Activated CD8-positive, alpha-beta memory T cell treated with anti-CD3 and anti-CD28 coated beads, Interleukin-2, amount 50 U/mL, for 24 hours (primary cell): ENCODE data around the gene GET4.

ENCODE experiments used
- DNase-seq: peaks from one replicate; pipeline ENCODE4 v3.0.0-alpha.2; 2020; ENCODE audit errors: extremely low read depth

The GET4 gene

DNA sequence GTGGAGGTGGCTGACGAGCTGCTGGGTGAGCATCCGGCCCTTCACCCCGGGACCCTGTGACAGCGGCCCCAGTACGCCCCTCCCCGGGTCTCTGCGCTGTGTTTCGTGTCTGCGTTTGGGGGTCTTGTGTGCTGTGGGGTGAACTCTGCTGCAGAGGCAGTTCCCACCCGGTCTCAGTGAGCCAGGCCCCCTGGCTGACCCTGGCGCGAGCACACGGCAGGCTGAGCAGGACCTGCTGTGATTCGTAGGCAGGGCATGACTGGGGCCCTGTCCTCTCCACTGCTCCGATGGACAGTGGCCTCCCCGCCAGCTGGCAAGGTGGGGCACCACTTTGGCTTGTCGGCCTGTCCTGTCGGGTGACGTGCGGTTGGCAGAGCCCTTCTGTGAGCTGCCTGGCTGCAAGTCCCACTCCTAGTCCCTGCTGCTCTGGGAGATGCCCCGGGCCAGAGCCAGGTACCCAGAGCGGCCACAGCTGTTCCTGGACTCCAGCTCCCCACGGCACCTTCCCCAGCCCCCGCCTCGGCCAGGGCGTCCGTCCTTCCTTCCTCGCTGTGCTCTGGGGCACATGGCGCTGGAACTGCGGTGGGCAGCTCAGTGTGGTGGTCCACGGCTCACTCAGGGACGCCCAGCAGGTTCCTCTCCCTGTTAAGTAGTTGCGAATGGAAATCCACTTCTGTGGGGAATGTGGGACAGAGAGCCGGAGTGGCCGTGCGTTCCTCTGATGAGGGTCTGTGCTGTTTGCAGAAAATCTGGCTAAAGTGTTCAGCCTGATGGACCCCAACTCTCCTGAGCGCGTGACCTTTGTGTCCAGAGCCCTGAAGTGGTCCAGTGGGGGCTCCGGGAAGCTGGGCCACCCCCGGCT, 10.5 kb downstream of the GET4 start:
- no peak for DNase-seq

- DNase-seq = no peak
Measured at GRCh38 chr7:887488-887820, 11.1 kb downstream of the GET4 start.

DNA sequence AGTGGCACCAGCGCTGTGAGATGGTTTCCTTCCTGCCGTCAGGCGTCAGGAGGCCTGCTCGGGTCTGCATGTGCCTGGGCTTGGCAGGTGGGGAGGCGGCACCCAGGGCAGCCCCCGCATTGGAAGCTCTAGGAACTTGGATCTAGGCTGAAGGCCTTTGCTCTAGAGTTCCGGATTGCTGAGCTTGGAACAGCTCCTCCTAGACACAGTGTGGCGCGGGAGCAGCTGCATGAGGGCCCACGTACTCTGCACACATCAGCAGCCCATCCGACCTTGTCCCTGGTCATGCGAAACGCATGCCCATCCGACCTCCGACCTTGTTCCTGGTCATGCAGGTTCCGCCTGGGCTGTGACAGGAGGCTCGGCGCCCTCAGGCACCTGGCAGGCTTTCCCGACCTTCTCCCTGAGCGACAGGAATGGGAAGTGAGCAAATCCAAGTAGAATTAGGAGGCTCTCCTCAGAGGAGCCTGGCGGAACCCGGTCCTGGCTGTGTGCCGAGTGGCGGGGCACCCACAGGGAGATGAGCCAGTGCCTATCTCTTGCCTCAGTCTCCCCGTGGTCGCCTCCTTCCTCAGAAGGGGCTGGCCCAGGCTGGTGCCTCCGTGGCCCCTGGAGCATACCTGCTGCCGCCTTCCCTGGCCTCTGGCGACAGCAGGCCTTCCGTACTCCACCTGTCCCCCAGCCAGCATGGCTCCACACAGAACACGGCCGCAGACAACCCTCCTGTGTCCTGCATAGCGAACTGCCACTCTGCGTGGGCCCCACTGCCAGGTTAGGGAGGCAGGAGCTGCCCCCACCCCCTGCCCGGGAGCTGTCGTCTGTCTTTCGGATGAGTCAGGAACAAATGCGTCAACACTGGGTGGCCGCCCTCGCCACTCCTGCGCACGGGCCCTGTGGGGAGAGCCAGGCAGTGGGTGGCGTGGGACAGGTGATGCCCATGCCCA, 12.0 kb downstream of the GET4 start:
- no peak for DNase-seq

DNA sequence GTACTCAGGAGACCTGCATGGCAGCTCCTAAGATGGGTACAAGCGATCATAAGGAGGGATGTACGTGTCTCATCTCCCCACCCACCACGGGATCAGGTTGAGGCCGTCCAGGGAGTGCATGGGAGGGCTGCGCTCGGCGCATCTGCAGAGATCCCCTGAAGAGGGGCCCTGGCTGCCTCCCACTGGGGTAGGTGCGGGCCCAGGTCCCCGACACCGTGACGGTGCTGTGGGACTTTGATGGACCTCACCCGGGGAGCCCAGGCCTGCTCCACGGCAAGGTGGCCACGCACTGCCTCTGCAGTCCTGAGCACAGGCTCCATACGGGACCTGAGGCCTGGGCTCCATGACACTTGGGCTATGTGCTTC, 12.7 kb downstream of the GET4 start:
- no peak for DNase-seq

DNA sequence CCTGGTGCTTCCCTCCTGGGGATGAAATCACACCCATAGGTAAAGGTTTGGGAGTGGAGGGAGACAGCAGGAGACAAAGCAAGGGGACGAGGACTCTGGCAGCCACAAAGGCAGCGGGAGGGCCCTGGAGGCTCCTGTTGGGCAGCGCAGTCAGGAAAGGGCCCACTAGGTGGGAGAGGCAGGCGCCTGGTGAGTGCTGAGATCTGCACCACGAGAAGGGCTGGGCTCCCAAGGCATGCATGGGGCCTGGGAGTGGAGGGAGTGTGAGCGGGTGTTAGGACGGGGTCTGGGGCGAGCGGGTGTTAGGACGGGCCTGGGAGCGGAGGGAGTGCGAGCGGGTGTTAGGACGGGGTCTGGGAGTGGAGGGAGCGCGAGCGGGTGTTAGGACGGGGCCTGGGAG, 13.0 kb downstream of the GET4 start:
- no peak for DNase-seq

GRCh38 chr7:890868-891267, 14.5 kb downstream of the GET4 start:
- no peak for DNase-seq

DNA sequence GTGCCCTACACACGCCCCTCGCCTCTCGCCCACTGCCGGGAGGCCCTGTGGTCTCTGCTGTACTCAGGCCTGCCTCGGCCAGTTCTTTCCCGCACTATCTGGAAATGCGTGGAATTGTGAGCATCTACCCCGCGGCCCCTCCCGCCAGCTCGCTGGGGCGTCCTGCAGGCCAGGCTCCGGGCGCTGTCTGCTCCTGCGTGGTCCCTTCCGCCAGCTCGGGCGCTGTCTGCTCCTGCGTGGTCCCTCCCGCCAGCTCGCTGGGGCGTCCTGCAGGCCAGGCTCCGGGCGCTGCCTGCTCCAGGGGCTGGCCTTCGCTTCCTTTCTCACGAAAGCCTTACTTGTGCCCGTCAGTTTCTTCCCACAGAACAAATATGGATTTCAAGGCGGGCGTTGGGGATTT, 14.9 kb downstream of the GET4 start:
- DNase-seq = no peak

GRCh38 chr7:891805-892204, 15.5 kb downstream of the GET4 start:
- no peak for DNase-seq

- no peak for DNase-seq
Measured at GRCh38 chr7:892648-893593, 16.6 kb downstream of the GET4 start.

- DNase-seq = no peak
Measured at GRCh38 chr7:893686-894085, 17.3 kb downstream of the GET4 start.

GRCh38 chr7:894164-894867, 18.0 kb downstream of the GET4 start:
- DNase-seq = no peak

GRCh38 chr7:894927-895450, 18.6 kb downstream of the GET4 start:
- no peak for DNase-seq

DNA sequence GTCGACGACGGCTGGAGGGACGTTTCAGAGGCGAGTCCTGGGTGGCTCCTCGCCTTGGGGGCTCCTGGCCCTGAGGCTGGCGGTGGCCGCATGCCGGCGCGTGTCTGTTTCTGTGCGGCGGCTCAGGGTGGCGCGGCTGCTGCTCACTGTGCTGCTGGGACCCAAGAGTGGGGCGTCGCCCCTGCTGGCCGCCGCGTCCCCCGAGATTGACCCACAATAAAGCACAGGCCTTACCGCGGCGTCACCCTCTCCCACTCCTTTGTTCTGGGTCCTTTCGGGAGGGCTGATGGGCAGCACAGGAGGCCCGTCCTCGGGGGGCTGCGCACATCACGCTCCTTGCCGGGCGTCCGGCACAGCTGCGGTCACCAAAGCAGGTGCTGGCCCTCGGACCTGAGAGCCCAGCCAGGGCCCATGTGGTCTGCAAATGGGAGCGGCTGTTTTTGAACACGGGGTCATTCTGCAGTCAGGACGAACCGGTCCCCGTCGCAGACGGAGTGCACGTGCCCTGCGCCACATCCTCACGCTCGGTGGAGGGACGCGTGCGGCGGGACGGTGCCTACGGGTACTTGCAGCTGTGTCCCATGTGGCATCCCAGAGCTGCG, 19.2 kb downstream of the GET4 start:
- no peak for DNase-seq

- no peak for DNase-seq
Measured at GRCh38 chr7:896346-897075, 20.2 kb downstream of the GET4 start.

DNA sequence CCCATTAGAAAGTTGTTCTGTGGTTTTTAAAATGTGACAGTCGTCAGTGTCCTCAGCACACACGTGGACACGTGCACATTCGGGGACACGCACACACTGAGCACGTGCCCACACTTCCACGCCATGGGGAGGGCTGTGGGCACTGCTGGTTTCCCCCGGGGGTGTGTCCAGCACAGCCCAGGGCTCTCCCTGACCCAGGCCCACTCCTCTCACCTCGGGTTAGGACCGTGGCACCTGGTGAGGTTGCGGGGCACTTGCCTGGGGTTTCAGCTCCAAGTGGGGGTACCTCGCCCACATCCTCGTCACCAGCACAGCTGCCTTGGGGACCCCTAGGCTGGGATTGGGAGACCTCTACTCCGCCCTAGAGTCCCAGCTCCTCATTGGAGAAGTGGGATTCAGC, 20.7 kb downstream of the GET4 start:
- DNase-seq = no peak

GRCh38 chr7:897771-898376, 21.5 kb downstream of the GET4 start:
- DNase-seq = no peak

DNA sequence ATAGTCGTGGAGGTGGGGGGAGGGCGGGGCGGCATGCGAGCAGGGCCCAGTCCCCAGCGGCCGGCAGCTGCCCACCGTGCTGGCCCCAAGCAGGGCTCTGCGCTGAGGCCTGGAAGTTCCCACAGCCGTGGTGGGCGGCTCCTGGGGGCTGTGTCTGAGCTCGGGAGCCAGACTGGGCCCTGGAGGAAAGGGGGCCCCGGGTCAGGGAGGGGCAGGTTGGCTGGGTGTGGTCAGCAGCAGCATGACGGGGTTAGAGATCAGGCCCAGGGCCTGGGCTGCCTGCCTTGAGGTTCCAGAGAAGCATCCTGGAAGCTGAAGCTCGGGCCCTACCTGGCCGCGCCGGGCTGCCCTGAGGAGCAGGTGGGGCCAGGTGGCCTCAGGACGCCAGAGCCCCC, 22.1 kb downstream of the GET4 start:
- DNase-seq = no peak

- no peak for DNase-seq
Measured at GRCh38 chr7:898855-899681, 22.7 kb downstream of the GET4 start.

- DNase-seq = no peak
Measured at GRCh38 chr7:899806-900205, 23.5 kb downstream of the GET4 start.
